ENCODE results near the gene RGS14.

DNA sequence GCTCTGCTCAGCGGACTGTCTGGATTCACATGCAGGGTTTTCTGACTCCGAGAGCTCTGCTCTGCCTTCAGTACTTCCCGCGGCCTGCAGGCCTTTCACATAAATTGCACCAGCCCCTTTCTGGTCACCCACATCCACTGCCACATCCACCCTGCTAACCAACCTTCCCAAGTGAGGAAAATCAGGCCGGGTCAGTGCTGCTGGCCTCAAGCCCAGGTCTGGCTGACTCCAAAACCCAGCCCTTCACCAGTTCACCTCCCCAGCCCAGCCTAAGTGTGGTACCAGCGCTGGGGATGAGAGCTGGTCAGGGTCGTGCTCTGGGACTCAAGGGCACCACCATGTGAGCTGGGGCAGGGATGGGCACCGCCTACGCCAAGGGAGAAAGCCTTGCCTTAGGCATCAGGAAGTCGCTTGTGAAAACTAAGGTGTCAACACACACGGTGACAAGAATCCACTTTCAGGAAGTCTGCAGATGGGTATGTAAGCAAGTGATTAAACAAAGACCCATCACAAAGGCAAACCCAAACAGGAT lies 18.6 kb upstream of the RGS14 start:
- TF ChIP-seq, protein P1, sequence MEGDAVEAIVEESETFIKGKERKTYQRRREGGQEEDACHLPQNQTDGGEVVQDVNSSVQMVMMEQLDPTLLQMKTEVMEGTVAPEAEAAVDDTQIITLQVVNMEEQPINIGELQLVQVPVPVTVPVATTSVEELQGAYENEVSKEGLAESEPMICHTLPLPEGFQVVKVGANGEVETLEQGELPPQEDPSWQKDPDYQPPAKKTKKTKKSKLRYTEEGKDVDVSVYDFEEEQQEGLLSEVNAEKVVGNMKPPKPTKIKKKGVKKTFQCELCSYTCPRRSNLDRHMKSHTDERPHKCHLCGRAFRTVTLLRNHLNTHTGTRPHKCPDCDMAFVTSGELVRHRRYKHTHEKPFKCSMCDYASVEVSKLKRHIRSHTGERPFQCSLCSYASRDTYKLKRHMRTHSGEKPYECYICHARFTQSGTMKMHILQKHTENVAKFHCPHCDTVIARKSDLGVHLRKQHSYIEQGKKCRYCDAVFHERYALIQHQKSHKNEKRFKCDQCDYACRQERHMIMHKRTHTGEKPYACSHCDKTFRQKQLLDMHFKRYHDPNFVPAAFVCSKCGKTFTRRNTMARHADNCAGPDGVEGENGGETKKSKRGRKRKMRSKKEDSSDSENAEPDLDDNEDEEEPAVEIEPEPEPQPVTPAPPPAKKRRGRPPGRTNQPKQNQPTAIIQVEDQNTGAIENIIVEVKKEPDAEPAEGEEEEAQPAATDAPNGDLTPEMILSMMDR (conservative IDR thresholded peaks at IDR 0.05), result no peak
- TF ChIP-seq EZH2 (IDR thresholded peaks at IDR 0.05; ENCODE audit: low read depth), result no peak

All from PC-9 (cell line).